NT2/D1 (cell line): ENCODE measurements around the gene SUSD1.

Experiments
- YY1 ChIP-seq: IDR thresholded peaks from 2 replicates; pipeline ENCODE4 v1.6.1; 2011; ENCODE audit not compliant: insufficient read length, insufficient read depth
- ZNF274 ChIP-seq: IDR thresholded peaks from 2 replicates; pipeline ENCODE4 v1.6.1; 2011; ENCODE audit warnings: mild to moderate bottlenecking, low read depth, low read length

GRCh38 chr9:112124156-112124555 is 50.9 kb downstream of the SUSD1 start:
- no peak for TF ChIP-seq YY1
- no peak for TF ChIP-seq ZNF274
